Measurements from ENCODE around the gene MALT1.

The MALT1 gene

GRCh38 chr18:58654896-58655614 is 16.2 kb upstream of the MALT1 start:
- no peak for DNase-seq

- no peak for DNase-seq
These were observed 14.2 kb upstream of the MALT1 start for GRCh38 chr18:58657081-58657480.

GRCh38 chr18:58657494-58657893 is 13.8 kb upstream of the MALT1 start:
- DNase-seq = no peak

GRCh38 chr18:58659691-58660090 is 11.6 kb upstream of the MALT1 start:
- DNase-seq = no peak

GRCh38 chr18:58660915-58661314 is 10.3 kb upstream of the MALT1 start:
- DNase-seq = no peak

- no peak for DNase-seq
These were observed 9.8 kb upstream of the MALT1 start for GRCh38 chr18:58661423-58661822.

- DNase-seq = no peak
These were observed 9.1 kb upstream of the MALT1 start for GRCh38 chr18:58662118-58662517.

- DNase-seq = no peak
These were observed 5.1 kb upstream of the MALT1 start for GRCh38 chr18:58666176-58666575.

- no peak for DNase-seq
These were observed 3.1 kb upstream of the MALT1 start for GRCh38 chr18:58668211-58668610.

GRCh38 chr18:58668897-58669296 is 2.4 kb upstream of the MALT1 start:
- DNase-seq = no peak

- DNase-seq = peak; percentile 73
These were observed 1.4 kb upstream of the MALT1 start for GRCh38 chr18:58669731-58670378.

- DNase-seq = peak; percentile 22
These were observed 708 bp upstream of the MALT1 start for GRCh38 chr18:58670404-58671110.

GRCh38 chr18:58671632-58672564 is 633 bp downstream of the MALT1 start:
- DNase-seq = peak; percentile 57

GRCh38 chr18:58674159-58674558 is 2.9 kb downstream of the MALT1 start:
- no peak for DNase-seq

- no peak for DNase-seq
These were observed 3.7 kb downstream of the MALT1 start for GRCh38 chr18:58674863-58675472.

GRCh38 chr18:58676270-58676669 is 5.0 kb downstream of the MALT1 start:
- DNase-seq = no peak

- no peak for DNase-seq
These were observed 11.3 kb downstream of the MALT1 start for GRCh38 chr18:58682429-58683069.

GRCh38 chr18:58687871-58688308 is 16.6 kb downstream of the MALT1 start:
- DNase-seq = peak; percentile 85

- no peak for DNase-seq
These were observed 19.0 kb downstream of the MALT1 start for GRCh38 chr18:58690259-58690658.

GRCh38 chr18:58691256-58691655 is 20.0 kb downstream of the MALT1 start:
- no peak for DNase-seq

GRCh38 chr18:58692422-58693185 is 21.3 kb downstream of the MALT1 start:
- peak; percentile 61 for DNase-seq

Measured in activated CD4-positive, alpha-beta T cell treated with anti-CD3 and anti-CD28 coated beads, Interleukin-10, Interleukin-2, amounts not matched to agents 100 ng/mL and 50 ng/mL, durations not matched to agents 16 hours and 8 hours (primary cell).